ENCODE measurements around the gene SLC8A2. TPM values are rescaled to one million over a fixed set of nuclear protein-coding genes. Genes with fewer than 3 reads are reported as not detected.
A peak's percentile ranks its signal among the peaks of the same experiment; 100 is the strongest.

SLC8A2 gene
- total and polyA plus RNA-seq, 9 donors: 0.04 to 0.49 (median 0.24) TPM

DNA sequence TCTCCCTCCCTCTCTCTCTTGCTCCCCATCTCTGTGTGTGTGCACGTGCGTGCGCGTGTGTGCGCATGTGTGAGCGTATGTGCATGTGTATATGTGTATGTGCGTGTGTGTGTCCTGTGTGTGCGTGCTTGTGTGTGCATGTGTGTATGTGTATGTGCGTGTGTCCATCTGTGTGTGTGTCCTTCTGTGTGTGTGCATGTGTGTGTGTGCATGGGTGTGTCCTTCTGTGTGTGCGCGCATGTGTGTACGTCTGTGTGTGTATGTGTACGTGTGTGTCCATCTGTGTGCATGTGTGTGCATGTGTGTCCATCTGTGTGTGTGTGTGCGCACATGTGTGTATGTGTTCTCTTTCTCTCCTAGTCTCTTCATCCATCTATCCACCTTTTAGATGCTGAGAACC, 12.2 kb downstream of the SLC8A2 start:
- 92% methylated on average over 4 of the region's 14 CpGs for WGBS (ENCODE audit: insufficient coverage)
- Histone ChIP-seq H3K9me3 (replicated peaks; ENCODE audit: control insufficient read depth, low read depth, low read length) (peaks cover 10% of the 10 kb centered on the region), H3K4me3 (ENCODE audit: low read length) (no peak overlapping the region), H3K27ac (ENCODE audit: low read length) (no peak overlapping the region), H3K27me3 (ENCODE audit: control insufficient read depth, insufficient read depth, low read length) (peaks cover 55% of the 10 kb centered on the region), H3K36me3 (ENCODE audit: control insufficient read depth, insufficient read depth, low read length) (no peaks in the 10 kb centered on the region), H3K4me1 (ENCODE audit: control insufficient read depth, insufficient read depth, low read length) (no peaks in the 10 kb centered on the region)
- DNase-seq: no peak

DNA sequence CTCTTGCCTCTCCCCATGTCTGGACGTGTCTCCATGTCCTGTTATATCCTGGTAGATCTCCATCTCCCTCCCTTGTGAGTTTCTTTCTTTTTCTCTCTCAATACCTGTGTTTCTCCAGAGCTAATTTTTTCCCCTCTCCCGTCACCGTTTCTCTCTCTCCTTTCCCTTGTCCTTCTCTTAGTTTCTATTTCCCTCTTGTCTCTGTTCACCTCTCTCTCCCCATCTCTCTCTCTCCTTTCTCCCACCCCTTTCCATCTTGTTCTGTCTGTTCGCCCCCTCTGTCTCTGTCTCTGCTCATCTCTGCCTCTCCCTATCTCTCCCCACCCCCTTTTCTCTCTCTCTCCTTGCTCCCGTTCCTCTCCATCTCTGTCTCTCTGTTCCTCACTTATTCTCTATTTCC, 13.0 kb downstream of the SLC8A2 start:
- Histone ChIP-seq H3K27ac (ENCODE audit: low read length) (no peak overlapping the region), H3K4me3 (ENCODE audit: low read length) (no peak overlapping the region), H3K4me1 (ENCODE audit: control insufficient read depth, insufficient read depth, low read length) (no peaks in the 10 kb centered on the region), H3K36me3 (ENCODE audit: control insufficient read depth, insufficient read depth, low read length) (no peaks in the 10 kb centered on the region), H3K9me3 (replicated peaks; ENCODE audit: control insufficient read depth, low read depth, low read length) (peaks cover 10% of the 10 kb centered on the region), H3K27me3 (ENCODE audit: control insufficient read depth, insufficient read depth, low read length) (peaks cover 55% of the 10 kb centered on the region)
- WGBS (ENCODE audit: insufficient coverage): 28% methylated on average over 5 of the region's 5 CpGs
- no peak for DNase-seq

DNA sequence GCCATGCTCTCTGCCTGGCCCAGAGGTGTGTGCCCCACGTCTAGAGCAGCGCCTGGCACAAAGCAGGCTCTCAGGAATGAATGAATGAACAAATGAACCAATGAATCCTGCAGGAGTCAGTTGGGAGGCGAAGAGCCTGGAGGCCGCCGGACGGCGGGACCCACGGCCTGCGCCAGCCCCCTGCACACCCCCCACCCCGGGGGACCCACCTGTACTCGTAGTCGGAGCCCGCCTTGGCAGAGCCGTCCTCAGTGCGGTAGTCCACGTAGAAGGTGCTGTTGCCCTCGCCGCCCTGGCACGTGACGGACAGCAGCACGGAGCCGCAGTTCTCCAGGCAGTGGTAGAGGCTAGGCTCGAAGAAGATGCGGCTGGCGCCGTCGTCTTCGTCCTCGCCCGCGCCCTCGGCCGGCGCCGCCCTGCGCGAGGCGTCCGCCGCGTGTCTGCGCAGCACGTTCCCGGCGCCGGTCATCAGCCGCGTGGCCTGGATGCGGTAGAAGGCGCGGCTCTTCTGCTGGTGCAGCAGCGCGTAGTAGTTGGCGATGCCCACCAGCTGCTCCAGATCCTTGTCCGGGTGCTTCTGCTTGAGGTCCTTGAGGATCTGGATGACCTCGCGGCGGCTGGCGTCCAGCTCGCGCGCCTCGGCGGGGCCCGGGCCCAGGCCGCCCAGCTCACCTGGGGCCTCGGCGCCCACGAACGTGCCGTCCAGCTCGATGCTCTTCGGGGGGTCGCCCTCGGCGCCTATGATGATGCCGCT, 14.8 kb downstream of the SLC8A2 start:
- Histone ChIP-seq H3K36me3 (ENCODE audit: control insufficient read depth, insufficient read depth, low read length) (no peaks in the 10 kb centered on the region), H3K4me3 (ENCODE audit: low read length) (no peak overlapping the region), H3K9me3 (replicated peaks; ENCODE audit: control insufficient read depth, low read depth, low read length) (peaks cover 10% of the 10 kb centered on the region), H3K4me1 (ENCODE audit: control insufficient read depth, insufficient read depth, low read length) (no peaks in the 10 kb centered on the region), H3K27ac (ENCODE audit: low read length) (no peak overlapping the region), H3K27me3 (ENCODE audit: control insufficient read depth, insufficient read depth, low read length) (peaks cover 53% of the 10 kb centered on the region)
- DNase-seq: no peak
- WGBS (ENCODE audit: insufficient coverage): 23% methylated on average over 77 of the region's 77 CpGs

DNA sequence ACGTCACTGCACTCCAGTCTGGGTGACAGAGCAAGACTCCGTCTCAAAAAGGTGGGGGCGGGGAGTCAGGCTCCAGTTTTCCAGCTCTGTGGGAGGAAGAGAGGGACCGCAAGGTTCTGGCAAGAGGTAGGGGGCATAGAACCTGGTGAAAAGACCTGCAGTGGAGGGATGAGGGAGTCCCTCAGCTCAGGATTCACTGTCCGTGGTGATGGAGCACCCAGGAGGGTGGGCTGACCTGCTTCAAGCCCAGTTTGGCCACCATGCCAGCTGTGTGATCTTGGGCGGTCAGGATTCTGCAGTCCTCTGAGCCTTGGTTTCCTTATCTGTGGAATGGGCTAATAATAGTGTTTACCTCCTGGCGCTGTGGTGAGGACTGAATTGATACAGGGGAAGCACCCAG, 21.2 kb downstream of the SLC8A2 start:
- no peak overlapping the region for H3K4me3 ChIP-seq (ENCODE audit: low read length)
- WGBS (ENCODE audit: insufficient coverage): 52% methylated on average over 5 of the region's 7 CpGs
- H3K27ac ChIP-seq (ENCODE audit: low read length): no peak overlapping the region
- peaks cover 60% of the 10 kb centered on the region for H3K27me3 ChIP-seq (ENCODE audit: control insufficient read depth, insufficient read depth, low read length)
- peaks cover 3% of the 10 kb centered on the region for H3K9me3 ChIP-seq (replicated peaks; ENCODE audit: control insufficient read depth, low read depth, low read length)
- no peaks in the 10 kb centered on the region for H3K4me1 ChIP-seq (ENCODE audit: control insufficient read depth, insufficient read depth, low read length)
- H3K36me3 ChIP-seq (ENCODE audit: control insufficient read depth, insufficient read depth, low read length): no peaks in the 10 kb centered on the region
- DNase-seq: no peak

DNA sequence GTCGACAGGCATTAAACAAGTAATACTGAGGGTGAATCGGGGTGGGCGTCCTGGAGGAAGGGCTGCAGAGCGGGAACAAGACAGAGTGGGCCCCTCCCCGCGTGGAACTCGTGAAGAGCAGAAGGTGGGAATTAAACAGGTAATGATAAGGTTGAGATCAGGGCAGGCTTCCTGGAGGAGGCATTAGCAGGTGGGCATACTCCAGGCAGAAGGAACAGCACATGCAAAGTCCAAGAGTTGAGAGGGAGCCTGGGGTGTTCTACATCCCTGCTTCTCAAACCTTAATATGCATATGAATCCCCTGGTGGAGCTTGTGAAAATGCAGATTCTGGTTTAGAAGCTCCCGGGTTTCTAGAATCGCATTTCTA, 23.3 kb downstream of the SLC8A2 start:
- Histone ChIP-seq H3K27me3 (ENCODE audit: control insufficient read depth, insufficient read depth, low read length) (peaks cover 77% of the 10 kb centered on the region), H3K36me3 (ENCODE audit: control insufficient read depth, insufficient read depth, low read length) (no peaks in the 10 kb centered on the region), H3K9me3 (replicated peaks; ENCODE audit: control insufficient read depth, low read depth, low read length) (no peaks in the 10 kb centered on the region), H3K27ac (ENCODE audit: low read length) (no peak overlapping the region), H3K4me1 (ENCODE audit: control insufficient read depth, insufficient read depth, low read length) (no peaks in the 10 kb centered on the region), H3K4me3 (ENCODE audit: low read length) (no peak overlapping the region)
- WGBS (ENCODE audit: insufficient coverage): 36% methylated on average over 7 of the region's 9 CpGs
- DNase-seq: no peak

DNA sequence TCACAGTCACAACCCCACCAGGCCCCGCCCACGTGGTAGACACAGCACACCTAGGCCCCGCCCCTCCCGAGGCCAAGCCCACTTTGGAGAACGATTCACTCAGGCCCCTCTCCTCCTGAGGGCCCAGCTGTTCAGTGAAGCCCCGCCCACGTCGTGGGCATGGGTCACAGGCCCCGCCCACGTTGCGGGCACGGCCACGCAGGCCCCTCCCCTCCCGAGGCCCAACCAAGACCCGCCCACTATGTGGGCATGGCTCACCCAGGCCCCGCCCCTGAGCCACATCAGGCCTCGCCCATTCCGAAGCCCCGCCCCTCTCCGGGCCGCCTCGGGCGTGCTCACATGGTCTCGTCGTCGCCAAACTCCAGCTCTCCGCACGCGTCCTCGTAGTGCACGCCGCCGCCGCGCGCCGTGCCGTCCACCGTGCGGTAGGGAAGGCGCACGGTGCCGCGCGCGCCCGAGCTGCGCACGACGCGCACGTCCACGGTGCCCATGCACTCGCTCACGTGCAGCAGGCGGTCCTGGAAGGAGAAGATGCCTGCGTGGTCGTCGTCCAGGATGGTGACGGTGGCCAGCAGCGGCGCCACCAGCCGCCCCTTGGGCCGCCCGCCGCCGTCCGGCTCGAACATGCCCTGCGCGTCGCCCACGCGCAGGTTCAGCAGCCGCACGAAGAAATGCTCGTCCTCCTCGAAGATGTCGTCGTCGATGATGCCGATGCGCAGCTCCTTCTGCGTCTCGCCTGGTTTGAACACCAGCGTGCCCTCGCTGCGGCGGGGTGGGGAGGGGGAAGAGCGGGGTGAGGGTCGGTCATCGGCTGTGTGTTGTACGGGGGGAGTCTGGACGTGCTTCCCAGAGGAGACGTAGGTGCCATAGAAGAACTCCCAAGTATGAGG, 24.0 kb downstream of the SLC8A2 start:
- H3K4me3 ChIP-seq (ENCODE audit: low read length): no peak overlapping the region
- H3K27ac ChIP-seq (ENCODE audit: low read length): no peak overlapping the region
- H3K27me3 ChIP-seq (ENCODE audit: control insufficient read depth, insufficient read depth, low read length): peaks cover 82% of the 10 kb centered on the region
- no peaks in the 10 kb centered on the region for H3K9me3 ChIP-seq (replicated peaks; ENCODE audit: control insufficient read depth, low read depth, low read length)
- no peaks in the 10 kb centered on the region for H3K36me3 ChIP-seq (ENCODE audit: control insufficient read depth, insufficient read depth, low read length)
- DNase-seq: peak; percentile 23
- H3K4me1 ChIP-seq (ENCODE audit: control insufficient read depth, insufficient read depth, low read length): no peaks in the 10 kb centered on the region
- 2% methylated on average over 92 of the region's 95 CpGs for WGBS (ENCODE audit: insufficient coverage)

DNA sequence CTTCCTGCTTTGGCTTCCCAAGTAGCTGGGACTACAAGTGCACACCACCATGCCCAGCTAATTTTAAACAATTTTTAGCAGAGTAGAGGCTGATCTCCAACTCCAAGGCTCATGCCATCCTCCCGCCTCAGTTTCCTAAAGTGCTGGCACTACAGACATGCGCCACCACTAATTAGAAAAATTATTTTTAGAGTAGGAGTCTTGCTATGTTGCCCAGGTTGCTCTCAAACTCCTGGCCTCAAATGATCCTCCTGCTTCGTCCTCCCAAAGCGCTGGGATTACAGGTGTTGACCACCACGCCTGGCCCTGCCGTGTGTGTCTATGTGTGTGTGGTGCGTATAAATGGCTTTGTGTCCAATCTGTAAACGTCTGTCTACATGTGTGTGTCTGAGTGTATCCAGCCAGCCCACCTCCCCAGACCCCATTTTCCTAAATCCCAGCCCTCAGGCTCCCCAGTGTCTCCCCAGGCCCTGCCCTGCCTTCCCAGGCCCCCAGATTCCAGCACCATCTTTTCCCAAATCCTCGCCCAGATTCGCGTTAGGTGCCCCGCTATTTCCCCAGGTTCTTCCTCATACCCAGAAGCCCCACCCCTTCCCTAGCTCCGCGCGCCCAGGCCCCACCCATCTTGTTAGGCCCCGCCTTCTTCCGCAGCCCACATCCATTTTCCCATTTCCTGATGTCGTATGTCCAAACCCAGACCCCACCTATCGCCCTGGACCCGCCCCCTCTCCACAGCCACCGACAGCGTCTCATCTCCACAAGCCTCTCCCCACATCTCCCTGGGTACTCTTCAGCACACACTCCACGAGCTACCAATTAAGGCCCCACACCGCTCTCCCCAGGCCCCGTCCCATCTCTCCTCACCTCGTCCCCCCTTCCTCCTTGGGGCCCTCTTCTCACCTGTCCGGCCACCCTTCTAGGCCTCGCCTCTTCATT, 24.9 kb downstream of the SLC8A2 start:
- under 1% methylated on average over 20 of the region's 28 CpGs for WGBS (ENCODE audit: insufficient coverage)
- Histone ChIP-seq H3K36me3 (ENCODE audit: control insufficient read depth, insufficient read depth, low read length) (no peaks in the 10 kb centered on the region), H3K9me3 (replicated peaks; ENCODE audit: control insufficient read depth, low read depth, low read length) (no peaks in the 10 kb centered on the region), H3K27ac (ENCODE audit: low read length) (no peak overlapping the region), H3K4me1 (ENCODE audit: control insufficient read depth, insufficient read depth, low read length) (no peaks in the 10 kb centered on the region), H3K27me3 (ENCODE audit: control insufficient read depth, insufficient read depth, low read length) (peaks cover 87% of the 10 kb centered on the region), H3K4me3 (ENCODE audit: low read length) (no peak overlapping the region)
- no peak for DNase-seq

DNA sequence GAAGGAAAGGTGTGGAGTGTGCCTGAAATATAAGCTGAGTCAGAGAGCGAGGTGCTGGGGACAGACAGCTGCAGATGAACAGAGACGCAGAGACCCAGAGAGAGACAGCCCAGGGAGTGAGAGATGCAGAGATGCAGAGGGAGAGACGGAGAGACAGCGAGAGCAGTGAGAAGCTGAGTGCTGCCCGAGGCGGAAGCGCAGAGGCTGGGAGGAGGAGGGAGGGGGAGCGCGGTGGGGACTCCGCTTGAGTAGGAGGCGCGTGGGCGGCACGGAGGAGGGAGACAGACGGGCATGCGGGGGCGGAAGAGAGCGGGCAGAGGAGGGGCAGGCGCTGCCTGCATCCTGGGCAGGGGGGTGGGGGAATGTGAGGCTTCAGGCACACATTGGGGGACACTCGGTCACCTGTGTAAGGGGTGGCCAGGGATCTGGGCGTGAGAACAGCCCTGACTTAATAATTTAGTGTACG, 25.7 kb downstream of the SLC8A2 start:
- no peak for DNase-seq
- Histone ChIP-seq H3K27ac (ENCODE audit: low read length) (no peak overlapping the region), H3K4me3 (ENCODE audit: low read length) (no peak overlapping the region), H3K36me3 (ENCODE audit: control insufficient read depth, insufficient read depth, low read length) (no peaks in the 10 kb centered on the region), H3K4me1 (ENCODE audit: control insufficient read depth, insufficient read depth, low read length) (no peaks in the 10 kb centered on the region), H3K9me3 (replicated peaks; ENCODE audit: control insufficient read depth, low read depth, low read length) (no peaks in the 10 kb centered on the region), H3K27me3 (ENCODE audit: control insufficient read depth, insufficient read depth, low read length) (peaks cover 87% of the 10 kb centered on the region)
- 7% methylated on average over 22 of the region's 22 CpGs for WGBS (ENCODE audit: insufficient coverage)

DNA sequence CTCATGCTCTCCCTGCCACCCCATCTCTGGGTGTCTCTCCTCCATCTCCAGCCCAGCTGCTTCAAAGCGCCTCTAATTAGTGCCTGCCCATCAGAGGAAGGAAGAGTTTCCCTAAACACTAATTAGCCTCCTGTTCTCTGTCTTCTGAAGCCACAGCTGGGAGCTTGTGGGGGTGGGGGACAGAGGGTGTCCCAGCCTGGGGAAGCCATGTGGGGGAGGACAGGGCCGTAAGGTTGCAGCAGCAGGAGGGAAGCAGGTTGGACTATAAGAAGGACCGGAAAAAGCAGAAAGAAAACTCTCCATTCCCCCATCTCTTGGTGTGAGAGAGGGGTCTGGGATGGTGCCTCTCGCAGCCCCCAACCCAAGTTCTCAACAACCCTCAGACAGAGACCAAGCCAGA, 26.2 kb downstream of the SLC8A2 start:
- Histone ChIP-seq H3K9me3 (replicated peaks; ENCODE audit: control insufficient read depth, low read depth, low read length) (no peaks in the 10 kb centered on the region), H3K4me3 (ENCODE audit: low read length) (no peak overlapping the region), H3K27ac (ENCODE audit: low read length) (no peak overlapping the region), H3K4me1 (ENCODE audit: control insufficient read depth, insufficient read depth, low read length) (no peaks in the 10 kb centered on the region), H3K36me3 (ENCODE audit: control insufficient read depth, insufficient read depth, low read length) (no peaks in the 10 kb centered on the region), H3K27me3 (ENCODE audit: control insufficient read depth, insufficient read depth, low read length) (peaks cover 85% of the 10 kb centered on the region)
- DNase-seq: no peak
- no CpG with 5 or more reads among the region's 4 CpGs for WGBS (ENCODE audit: insufficient coverage)

Data from muscle of leg (tissue), 11 donors.